HG02885 (cell line): ENCODE results near the gene TCF7.
A peak's percentile ranks its signal among the peaks of the same experiment; 100 is the strongest.

Source experiments
- ATAC-seq: cut with Tn5 transposase; IDR thresholded peaks from one replicate; pipeline ENCODE4 v1.9.1; 2021; ENCODE audit warnings: mild to moderate bottlenecking; ENCODE audit not compliant: unreplicated experiment, poor library complexity

TCF7 gene

GRCh38 chr5:134111741-134112647 is 2.5 kb upstream of the TCF7 start:
- no peak for ATAC-seq

- ATAC-seq = no peak
These were observed 1.6 kb upstream of the TCF7 start for GRCh38 chr5:134112726-134113362.

GRCh38 chr5:134113363-134113889 is 1.1 kb upstream of the TCF7 start:
- ATAC-seq = no peak

- ATAC-seq = peak; percentile 16
These were observed 665 bp downstream of the TCF7 start for GRCh38 chr5:134114886-134115805.

- no peak for ATAC-seq
These were observed 1.3 kb downstream of the TCF7 start for GRCh38 chr5:134115806-134116175.

GRCh38 chr5:134116286-134116685 is 1.8 kb downstream of the TCF7 start:
- no peak for ATAC-seq

GRCh38 chr5:134116789-134117761 is 2.6 kb downstream of the TCF7 start:
- no peak for ATAC-seq

GRCh38 chr5:134118212-134118835 is 3.8 kb downstream of the TCF7 start:
- ATAC-seq = no peak

- ATAC-seq = no peak
These were observed 5.2 kb downstream of the TCF7 start for GRCh38 chr5:134119720-134120119.

GRCh38 chr5:134120386-134121138 is 6.1 kb downstream of the TCF7 start:
- ATAC-seq = no peak

- ATAC-seq = no peak
These were observed 8.0 kb downstream of the TCF7 start for GRCh38 chr5:134122530-134122929.

GRCh38 chr5:134123360-134123759 is 8.9 kb downstream of the TCF7 start:
- ATAC-seq = no peak

GRCh38 chr5:134124289-134125038 is 10.0 kb downstream of the TCF7 start:
- ATAC-seq = no peak

- no peak for ATAC-seq
These were observed 10.8 kb downstream of the TCF7 start for GRCh38 chr5:134125039-134126015.

- ATAC-seq = peak; percentile 63
These were observed 12.9 kb downstream of the TCF7 start for GRCh38 chr5:134127376-134127861.

GRCh38 chr5:134127988-134128647 is 13.6 kb downstream of the TCF7 start:
- no peak for ATAC-seq
